Measurements from ENCODE around the gene TRAF4. TPM values are rescaled to one million over a fixed set of nuclear protein-coding genes. Genes with fewer than 3 reads are reported as not detected.
"Not testable (repeated sequence)": the region's sequence is repeated elsewhere in the genome, so short reads cannot be mapped to it uniquely, and the experiment has no call there.

The TRAF4 gene
- total RNA-seq, 1 donor from 2014 or later: 115 TPM

DNA sequence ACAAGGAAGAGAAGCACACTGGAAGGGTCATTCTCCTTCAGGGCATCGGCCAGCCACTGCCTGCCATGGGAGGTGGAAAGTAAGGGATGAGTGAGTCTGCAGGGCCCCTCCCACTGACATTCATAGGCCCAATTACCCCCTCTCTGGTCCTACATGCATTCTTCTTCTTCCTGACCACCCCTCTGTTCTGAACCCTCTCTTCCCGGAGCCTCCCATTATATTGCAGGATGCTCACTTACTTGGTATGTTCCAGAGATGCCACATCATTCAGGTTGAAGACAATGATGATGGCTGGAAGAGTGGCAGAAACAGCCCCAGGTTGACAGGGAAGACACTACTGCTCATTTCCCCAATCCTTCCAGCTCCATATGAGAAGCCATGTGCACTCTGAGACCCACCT is 28.6 kb upstream of the TRAF4 start:
- DNase-seq (ENCODE audit: low spot score): no peak

DNA sequence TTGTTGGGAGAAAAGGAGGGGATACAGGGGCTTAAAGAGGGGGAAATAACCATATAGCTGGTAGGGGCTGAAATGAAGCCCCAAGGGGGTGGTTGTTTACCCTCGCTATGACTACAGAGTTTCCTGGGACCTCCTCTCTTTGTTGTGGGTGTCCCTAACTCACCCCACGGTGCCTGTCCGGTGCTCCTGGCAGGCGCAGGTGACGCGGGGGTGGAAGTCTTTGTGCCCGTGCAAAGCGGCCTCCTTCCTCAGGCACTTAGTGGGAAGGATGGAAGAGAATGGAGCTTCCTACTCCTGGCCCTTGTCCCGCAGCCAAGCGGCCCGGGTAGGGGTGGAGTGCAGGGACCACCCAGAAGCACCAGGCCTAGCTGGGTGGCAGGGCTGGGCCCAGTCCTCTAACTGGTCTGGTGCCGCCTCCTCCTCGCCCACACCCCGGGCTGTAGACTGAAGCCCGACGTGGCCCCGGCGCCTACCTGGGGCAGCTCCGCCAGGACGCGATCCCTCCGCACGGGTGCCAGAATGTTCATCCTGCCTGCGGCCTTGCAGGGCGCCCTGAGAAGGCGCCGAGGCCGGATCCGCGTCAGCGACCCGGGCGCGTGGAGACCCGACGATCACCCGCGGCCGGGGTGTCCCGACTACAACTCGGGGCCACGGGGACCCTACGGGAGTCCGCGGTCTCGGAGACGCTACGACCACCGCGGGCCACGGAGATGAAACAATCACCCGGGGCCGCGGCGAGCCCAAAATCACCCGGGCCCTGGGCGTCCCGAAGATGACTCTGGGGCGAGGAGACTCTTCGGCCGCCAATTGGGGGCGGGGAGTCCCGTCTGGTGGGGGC is 26.9 kb upstream of the TRAF4 start:
- DNase-seq (ENCODE audit: low spot score): no peak

DNA sequence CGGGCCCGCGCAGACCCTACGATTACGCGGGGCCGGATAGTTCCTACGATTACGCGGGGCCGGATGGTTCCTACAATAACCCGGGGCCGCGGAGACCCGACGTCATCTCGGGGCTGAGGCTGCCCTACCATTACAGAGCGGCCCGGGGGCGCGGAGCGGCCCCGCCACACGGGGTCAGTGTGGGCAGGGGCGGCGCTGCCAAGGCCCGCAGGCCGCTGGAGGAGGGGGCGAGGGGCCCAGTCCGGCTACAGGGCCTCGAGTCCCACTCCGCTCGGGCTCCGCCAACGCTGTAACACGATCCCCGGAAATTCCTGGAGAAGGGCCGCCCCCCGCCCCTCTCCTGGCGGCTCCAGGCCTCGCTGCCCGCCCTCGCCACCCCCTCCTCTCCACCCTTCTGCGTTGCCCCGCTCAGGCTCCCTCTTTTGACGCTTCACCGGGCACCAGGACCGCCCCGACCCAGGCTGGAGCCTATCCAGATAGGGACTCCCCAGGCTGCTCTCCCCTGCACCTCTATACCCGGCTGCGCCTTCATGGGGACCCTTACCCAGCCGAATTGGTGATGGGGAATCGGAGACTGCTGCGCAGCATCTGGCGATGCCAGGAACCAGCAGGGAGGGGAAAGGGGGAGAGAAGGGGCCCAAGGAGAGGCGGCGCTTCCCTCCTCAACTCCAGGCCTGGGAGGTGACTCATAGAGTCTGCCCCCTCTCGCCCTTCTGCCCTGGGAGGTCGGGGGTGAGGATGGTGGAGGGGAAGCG is 26.1 kb upstream of the TRAF4 start, which contains the start of gene RAB34:
Gene RAB34 (minus strand): TSS at position 291 of the 755 bp plus-strand sequence. CDS start 602 bp downstream, outside the sequence.
- peak; percentile 54 for DNase-seq (ENCODE audit: low spot score)

DNA sequence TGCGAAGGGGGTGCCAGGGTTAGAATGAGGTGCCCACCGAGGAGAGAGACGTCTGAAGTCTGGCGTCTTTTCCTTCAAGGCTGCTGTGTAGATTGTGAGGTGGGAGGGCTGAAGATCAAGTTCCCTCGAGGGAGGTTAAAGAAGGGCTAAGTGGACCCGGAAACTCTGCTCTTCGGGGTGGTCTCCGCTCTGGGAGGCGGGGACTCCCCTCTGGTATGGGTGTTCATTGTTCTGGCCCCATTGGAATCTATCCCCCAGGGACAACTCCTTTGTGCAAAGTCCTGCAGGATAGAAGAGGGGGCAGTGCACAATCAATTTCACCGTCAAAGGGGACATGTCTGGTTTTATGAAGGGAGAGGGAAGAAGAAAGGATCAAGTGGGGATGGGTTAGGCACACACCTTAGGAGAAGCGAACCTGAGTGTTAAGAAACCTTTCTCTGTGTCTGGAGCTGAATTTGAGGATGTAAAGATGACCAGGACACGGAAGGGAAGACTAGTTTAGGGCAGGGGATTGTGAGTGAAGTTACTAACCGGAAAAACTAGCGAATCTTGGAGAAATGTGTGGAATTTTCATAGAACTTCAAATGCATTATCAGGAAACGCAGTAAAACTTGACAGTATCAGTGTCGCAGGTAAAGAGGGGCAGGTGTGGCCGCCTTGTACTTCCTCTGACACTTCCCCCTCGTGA is 25.3 kb upstream of the TRAF4 start:
- no peak for DNase-seq (ENCODE audit: low spot score)

DNA sequence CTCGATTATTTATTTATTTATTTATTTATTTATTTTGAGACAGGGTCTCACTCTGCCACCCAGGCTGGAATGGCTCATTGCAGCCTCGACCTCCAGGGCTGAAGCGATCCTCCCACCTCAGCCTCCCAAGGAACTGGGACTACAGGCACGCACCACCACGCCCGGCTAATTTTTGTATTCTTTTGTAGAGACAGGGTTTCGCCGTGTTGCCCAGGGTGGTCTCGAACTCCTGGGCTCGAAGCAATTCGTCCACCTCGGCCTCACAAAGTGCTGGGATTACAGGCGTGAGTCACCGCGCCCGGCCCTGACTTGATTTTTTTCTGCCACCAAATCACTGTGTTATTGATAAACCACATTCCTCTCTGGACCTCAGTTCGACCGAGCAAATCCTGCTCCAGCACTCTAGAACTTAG is 24.8 kb upstream of the TRAF4 start:
- no peak for DNase-seq (ENCODE audit: low spot score)

- DNase-seq (ENCODE audit: low spot score): no peak
Observed at GRCh38 chr17:28720247-28720996, 23.4 kb upstream of the TRAF4 start.

- DNase-seq (ENCODE audit: low spot score): not testable (repeated sequence)
Observed at GRCh38 chr17:28720997-28721329, 22.8 kb upstream of the TRAF4 start.

DNA sequence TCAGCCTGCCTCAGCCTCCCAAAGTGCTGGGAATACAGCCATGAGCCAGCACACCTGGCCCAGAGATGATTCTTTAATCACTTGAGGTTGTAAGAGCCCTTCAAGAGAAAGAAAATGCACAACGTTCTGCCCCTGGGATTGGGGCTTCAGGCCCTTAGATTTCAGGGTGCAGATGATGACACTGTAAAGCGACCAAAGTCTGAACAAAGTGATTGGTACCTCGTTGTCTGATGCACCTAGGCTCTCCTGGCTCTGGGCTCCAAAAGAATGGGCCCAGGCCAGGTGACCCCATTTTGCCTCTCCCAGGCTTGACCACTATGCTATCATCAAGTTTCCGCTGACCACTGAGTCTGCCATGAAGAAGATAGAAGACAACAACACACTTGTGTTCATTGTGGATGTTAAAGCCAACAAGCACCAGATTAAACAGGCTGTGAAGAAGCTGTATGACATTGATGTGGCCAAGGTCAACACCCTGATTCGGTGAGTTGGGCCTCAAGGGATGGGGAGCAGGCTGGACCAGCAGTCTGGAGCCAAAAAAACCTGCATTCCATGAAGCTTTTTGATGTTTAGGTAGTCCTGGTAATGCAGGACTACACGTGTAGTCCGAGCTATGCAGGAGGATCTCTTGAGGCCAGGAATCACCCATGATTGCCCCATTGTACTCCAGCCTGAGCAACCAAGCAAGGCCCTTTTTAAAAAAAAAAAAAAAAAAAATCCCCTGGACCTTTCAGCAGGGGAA is 21.2 kb upstream of the TRAF4 start:
- no peak for DNase-seq (ENCODE audit: low spot score)

DNA sequence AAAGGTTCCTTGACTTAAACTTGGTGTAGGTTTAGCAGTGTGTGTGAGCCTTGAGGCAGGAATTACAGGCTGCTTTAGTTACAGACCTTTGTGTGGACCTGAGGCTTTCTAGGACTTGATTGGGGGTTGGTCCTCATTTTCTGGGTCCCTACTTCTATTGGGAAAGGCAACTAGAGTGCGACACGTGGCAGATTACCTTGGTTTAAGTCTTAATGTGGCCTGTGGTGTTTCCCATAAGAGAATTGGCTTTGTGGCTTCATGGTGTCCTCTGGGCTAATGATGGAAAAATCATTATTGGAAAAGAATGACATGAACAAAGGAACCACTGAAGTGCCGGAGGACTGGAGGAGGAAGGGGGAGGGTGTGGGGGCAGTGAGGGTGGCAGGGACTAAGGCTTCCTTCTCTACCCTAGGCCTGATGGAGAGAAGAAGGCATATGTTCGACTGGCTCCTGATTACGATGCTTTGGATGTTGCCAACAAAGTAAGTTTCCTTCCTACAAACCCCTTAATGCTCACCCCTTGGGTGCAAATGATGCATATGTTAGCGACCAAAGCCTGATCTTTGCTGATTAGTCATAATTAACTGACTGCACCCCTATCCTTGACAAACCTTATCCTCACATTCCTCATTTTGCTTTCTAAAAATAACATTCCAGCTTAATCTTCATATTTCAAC is 20.5 kb upstream of the TRAF4 start:
- no peak for DNase-seq (ENCODE audit: low spot score)

DNA sequence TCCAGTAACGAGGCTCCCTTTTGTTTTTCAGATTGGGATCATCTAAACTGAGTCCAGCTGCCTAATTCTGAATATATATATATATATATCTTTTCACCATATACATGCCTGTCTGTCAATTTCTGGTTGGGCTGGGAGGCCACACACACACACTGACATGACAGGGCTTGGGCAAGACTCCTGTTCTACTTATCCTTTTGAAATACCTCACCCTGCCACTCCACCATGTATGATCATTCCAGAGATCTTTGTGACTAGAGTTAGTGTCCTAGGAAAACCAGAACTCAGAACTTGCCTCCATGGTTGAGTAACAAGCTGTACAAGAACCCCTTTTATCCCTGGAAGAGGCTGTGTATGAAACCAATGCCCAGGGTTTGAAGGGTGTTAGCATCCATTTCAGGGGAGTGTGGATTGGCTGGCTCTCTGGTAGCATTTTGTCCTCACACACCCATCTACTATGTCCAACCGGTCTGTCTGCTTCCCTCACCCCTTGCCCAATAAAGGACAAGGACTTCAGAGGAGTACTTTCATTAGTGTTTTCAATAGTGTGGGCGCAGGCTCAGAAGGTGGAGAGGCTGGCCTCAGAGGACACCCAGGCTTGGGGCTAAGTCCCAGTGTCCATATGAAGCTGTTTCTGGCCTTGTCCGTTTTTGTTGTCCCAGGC is 19.8 kb upstream of the TRAF4 start:
- DNase-seq (ENCODE audit: low spot score): not testable (repeated sequence)

DNA sequence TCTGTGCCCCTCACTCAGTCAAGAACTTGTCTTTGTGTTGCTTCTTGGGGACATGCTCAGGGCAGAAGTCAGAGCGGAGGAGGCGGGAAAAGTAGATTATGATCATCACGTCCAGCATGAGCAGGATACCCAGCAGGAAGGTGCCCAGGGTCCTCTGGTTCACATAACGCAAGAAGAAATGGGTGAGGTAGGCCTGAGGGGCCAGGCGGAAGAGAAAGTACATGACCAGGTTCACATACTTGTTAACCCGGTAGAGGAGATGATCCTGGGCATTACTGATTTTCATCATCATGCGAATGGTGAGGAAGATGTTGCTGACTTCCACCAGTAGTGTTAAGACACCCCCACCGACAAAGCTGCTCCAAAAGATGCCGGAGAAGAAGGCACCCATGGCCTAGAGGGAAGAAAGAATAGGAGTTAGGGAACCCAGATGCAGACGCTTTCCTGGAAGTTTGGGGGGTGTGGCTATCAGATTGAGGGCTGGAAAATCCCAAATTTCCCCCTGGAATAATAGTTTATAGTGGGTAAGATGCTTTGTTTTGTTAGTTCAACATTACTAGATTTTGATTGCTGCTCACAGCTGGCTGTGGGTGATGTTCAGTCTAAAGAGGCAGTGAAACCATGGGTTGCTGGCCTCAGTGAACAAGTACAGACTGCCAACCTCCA is 19.2 kb upstream of the TRAF4 start:
- DNase-seq (ENCODE audit: low spot score): no peak

- DNase-seq (ENCODE audit: low spot score): no peak
Observed at GRCh38 chr17:28725166-28725659, 18.6 kb upstream of the TRAF4 start.

DNA sequence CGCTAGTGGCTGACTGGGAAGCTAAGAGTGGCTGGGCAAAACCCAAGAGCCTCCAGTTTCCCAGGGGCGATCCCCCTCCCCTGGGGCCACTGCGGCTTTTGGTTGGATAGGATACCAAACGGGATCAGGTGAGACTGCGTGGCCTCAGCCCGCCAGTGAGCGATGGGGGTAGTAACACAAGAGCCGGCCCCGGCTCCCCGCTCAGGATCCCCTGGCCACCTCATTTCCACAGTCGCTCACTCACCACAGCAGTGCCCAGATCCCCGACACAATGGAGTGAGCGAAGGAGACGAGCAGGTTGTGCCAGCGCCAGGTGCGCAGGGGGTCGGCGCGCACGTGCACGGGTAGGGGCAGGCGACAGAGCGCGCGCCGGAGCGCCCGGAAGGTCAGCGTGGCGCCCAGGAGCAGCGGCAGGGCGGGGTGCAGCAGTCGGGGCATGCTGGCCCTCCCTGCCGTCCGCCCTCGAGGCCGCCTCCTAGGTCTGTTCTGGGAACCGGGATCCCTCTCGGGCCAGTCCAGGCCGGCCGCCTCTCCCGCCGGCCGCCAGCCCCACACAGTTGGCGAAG is 18.1 kb upstream of the TRAF4 start:
- no peak for DNase-seq (ENCODE audit: low spot score)

GRCh38 chr17:28726226-28726626 is 17.6 kb upstream of the TRAF4 start, which contains the start of gene TLCD1:
Gene TLCD1 (minus strand): TSS chr17:28726233. CDS start chr17:28726097, 136 bp downstream.
- no peak for DNase-seq (ENCODE audit: low spot score)

DNA sequence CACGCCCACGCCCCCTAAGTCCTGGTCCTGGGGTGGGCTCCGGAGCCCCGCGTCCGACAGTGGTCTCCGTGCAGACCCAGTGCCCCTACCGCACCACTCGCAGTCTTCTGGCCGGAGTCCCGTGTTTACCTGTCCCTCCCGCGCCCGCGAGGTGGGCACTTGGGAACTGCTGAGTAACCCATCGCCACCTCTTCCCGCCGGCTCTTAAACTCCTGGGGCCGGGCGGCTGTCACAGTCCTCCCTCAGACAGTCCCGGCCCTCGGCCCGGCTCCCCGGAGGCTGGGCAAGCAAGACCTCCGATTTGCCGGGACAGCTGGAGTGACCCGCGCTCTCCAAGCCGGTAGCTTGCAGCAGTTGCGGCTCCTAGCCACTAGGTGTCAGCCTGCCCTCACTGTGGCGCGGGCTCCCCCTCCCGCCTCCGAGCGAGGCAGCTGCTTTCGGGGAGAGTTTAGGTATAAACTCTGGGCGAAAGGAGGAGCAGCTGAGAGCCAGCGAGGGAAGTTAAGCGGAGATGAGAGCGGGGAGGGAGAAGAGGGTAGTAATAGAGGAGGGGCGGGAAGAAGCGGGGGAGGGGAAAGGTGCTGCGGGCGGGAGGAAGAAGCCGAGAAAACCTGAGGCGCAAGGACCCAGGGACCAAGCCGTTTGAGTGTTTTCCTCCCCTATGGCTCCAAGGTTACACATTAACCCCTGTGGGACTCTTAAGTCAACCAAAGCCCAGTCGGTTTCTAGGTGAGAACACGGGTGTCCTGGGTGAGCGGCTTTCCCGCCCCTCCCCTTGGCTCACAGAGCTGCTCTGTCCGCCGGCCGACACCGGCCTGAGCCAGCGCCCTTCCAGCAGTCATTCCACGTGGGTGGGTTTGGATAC is 17.0 kb upstream of the TRAF4 start:
- peak; percentile 94 for DNase-seq (ENCODE audit: low spot score)

DNA sequence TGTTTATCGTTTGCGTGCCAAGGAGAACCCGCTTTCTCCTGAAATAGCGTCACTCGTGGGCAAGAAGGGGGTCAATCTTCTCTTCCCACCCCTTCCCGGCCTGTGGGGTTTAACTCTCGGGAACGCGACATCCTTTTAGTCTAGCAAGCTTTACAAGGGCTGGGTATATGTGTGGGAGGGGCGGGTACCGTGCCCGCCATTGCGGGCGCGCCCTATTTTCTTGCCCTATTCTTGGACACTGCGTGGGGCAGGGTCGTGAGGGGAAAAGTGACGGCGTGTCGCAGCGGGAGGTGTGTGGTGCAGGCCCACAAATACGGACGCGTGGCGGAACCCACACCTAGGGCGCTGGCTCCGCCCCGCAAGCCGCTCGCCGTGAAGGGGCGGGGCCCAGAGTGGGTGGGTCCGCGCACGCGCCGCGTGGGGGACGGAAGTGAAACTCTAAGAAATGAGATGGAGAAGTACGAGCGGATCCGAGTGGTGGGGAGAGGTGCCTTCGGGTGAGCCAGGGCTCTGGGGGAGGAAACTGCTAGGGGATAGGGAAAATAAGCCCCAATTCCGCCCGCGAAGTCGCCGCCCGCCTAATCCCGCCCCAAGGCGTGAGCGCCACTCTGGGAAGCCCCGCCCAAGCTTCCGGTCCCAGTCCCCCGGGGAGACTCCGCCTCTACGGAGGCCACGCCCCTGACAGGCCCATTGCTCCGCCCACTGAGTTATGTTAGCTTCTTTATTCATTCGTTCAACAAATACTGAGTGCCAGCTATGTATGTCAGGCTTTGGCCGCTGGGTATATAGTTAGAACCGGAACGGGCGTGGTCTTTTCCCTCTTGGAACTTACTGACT is 15.2 kb upstream of the TRAF4 start, which contains the start of gene NEK8:
Gene NEK8 (plus strand): TSS at position 425 of the 837 bp plus-strand sequence. CDS start 26 bp downstream, at position 451.
- DNase-seq (ENCODE audit: low spot score): peak; percentile 97

DNA sequence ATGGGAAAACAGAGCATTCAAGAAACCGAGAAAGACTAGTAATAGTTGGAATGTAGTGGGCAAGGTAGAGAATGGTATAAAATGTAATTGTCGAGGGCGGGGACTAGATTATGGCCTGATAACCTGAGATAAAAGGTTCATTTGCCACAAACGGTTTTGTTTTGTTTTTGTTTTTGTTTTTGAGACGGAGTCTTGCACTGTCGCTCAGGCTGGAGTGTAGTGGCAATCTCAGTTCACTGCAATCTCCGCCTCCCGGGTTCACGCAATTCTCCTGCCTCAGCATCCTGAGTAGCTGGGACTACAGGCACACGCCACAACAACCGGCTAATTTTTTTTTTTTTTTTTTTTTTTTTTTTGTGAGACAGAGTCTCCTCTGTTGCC is 13.9 kb upstream of the TRAF4 start:
- no peak for DNase-seq (ENCODE audit: low spot score)

Data from mucosa of gallbladder (tissue), 1 donor.